NCI-H2171 treated with DMSO at 0.1 percent for 48 hours (cell line): ENCODE results near the gene SMG7.

Source experiments
- DNase-seq: peaks from one replicate; lab custom pipeline; 2025; lab: John Stamatoyannopoulos, UW

Gene SMG7

DNA sequence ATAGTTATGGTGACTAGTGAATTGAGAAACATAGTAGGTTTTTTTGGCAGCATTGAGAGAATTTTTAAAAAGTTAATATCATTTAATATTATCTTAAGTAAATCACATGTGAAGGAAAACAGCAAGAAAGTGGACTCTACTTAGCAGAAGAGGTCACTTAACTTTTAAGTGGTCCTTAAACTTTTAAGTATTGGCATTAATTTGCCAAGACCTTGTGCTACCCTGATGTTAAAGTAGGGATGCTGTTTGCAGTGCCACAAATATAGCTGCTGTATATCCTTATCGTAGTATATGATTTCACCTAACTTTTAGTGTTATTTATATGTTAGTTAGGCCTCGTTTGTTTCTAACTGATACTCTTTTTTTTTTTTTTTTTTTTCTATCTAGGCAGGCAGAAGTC, 40.2 kb downstream of the SMG7 start:
- DNase-seq: no peak

DNA sequence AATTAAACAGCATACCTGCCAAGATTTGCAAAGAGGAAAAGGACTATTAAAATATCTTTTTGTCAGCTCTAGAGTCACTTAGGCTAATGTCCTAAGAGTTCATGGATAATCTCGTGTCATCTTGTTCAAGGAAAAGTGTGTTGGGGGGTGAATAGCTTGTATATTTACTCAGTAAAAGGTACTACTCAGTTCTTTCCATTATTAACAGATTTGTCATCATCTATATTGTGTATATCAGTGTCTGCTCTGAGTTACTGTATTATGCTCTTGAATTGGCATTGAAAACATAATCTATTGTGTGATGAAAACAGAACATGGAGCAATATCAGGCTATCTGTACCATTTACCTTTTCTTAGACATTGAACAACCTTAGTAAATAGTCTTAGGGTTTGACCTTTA, 41.9 kb downstream of the SMG7 start:
- DNase-seq: no peak

DNA sequence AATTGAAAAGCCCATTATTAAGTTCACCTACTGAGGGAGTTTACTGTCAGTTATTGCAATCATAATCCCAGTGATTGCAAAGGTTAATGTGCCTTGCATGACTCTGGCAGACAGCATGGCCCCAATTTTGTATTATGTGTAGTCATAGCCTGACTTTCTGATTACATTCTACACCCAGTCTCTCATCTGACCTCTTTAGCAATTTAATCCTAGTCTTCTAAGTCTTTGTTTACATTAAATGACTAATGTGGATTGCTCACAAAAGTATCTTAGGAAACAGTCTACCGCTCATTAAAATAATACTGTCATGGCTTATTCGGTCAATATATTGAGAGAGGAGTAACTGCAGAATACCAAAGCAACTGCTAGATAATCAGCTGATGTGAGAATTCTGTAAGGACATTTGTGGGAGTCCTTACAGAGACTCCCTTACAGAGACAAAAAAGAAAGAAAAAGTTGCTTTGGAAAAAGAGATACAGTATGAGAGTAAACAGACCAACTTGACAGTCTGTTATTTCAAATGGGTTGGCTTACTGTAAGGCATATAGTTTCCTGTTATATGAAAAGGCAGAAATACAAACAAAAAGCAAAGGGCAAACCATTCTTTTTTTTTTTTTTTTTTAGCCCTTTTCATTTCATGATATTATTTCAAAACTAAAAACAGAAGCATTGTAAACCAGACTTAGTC, 42.8 kb downstream of the SMG7 start:
- DNase-seq: no peak

DNA sequence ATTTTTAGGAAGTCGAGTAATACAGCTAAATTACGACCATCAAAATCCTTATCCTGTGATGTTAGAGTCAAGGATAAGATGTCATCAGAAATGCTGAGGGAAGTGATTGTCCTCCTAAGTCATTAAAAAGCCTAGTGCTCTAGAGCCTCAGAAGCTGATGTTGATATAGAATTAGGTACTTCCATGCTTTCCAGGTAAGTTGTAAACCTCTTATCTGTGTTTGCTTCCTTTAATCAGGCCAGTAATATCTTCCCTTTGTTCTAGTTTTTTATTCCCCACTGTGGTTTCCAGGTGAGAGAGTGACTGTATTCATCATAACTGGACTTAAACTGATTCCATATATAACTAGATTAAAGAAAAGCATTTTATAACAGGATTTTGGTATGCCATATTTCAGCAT, 44.4 kb downstream of the SMG7 start:
- DNase-seq: no peak

DNA sequence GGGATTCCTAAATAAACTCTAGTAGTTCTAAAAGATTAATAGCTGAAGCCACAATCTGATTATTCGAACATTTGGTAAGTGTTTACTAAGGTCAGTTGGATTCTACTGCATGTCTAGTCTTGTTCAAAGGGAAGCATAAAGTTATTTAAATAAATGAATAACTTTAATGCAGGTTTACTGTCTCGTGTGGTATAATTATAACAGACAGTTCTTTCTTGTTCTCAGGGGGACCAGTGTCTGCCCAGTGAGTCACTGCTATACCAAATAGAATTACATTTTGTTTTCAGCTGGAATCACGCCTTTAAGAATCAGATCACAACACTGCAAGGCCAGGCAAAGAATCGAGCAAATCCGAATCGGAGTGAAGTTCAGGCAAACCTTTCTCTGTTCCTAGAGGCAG, 45.1 kb downstream of the SMG7 start:
- no peak for DNase-seq

DNA sequence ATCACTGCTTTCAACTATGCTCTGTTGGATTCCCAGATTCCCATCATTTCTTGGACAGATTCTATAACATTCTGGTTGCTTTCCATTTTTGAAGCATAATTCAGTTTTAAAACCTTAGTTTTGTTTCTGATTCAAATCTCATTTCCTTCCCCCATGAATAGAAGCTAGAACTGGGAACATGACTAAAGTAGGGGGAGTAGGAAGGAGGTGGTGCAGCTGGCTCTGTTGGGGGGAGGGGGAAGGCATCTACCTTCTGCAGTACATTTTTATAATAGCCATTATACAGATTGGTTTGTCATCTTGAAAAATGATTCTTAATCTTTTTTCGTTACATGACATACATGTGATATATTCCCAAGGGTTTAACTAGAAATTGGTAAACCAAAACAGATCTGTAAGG, 48.1 kb downstream of the SMG7 start:
- no peak for DNase-seq

DNA sequence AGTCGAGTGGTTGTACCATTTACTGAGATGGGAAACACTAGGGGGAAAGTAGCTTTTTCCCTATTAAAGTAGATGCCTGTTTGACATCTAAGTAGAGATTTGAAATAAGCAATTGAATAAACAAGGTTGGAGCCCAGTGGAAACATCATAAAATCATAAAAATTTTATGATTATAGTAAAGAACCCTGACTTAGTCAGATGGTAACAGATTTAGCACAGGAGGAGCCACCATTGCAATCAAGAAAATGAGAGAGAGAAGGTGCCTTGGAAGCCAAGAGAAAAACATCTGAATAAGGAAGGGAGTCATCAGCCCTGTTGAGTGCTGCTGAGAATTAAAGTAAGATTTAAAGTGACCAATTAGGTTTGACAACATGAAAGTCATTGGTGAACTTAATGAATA, 49.8 kb downstream of the SMG7 start:
- no peak for DNase-seq

DNA sequence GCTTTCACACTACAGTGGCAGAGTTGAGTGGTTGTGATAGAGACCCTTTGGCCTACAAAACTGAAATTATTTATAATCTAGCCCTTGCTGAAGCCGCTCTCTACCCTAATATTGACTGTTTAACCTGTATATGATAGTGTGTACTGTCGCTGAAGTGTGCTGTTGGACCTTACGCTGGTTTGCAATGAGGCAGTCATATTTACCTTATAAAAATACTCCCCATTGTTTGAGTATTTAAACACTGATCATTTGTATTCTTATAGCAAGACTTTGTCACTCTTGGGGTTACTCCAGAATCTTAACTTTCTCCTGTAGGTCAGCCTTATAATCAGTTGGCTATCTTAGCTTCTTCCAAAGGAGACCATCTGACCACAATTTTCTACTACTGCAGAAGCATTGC, 56.3 kb downstream of the SMG7 start:
- no peak for DNase-seq

DNA sequence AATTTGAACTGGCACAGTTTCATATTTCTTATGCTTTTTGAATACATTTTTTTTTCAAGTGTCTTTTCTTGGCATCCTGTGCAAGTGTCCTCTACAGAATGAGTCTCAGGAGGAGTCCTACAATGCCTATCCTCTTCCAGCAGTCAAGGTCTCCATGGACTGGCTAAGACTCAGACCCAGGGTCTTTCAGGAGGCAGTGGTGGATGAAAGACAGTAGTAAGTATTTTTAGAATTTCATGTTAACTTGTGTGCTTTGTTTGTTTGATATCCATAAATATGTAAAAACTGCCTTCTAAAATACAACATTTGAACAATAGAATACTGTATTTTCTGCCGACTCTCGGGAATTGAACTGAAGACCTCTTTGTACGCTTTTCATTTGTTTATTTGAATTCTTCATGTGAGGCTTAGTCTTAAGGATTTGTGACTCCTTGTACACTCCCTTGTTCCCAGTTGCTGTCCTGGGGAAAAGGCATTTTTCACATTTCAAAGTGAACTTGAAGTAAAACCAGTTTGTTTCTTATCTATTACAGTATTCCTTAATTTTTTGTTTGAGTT, 61.4 kb downstream of the SMG7 start:
- DNase-seq: no peak

DNA sequence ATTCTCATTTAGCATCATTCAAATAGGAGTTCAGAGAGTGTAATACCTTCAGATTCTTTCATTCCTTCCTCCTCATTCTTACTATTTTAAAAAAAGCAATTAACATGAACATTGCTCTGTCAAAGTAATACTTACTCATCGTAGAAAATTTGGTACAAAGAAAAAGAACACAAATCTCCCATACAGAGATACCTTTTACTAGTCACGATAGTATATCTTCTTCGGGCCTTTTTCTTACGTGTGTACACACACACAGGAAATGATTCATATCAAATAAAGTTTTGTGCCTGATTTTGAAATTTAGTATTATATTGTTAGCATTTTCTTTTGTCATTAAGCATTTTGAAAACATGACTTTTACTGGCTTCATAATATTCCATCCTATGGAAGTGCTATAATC, 65.1 kb downstream of the SMG7 start:
- DNase-seq: no peak

DNA sequence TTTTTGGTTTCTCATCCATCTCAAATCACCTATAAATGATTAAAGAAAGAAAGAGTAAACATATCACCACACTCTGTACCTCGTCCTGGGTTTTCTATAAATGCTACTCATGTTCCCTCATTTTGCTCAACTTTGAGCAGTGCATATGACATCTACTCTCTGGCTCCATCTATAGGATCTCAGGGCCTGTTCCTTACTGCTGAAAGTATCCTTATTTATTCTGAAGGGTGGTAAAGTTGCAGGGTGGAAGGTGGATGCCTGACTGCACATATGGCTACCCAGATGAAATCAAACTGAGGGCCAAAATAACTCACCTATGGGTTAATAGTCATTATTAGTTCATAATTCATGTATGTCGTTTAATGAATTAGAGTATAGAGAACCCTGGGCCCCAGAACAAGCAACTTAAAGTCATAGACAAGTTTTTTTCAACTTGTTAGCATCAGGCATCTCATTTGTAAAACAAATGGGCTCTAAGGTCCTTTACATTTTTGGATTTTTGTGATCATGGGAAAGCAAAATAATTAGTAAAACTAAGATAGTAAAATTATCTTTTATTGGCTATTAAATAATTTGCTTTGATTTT, 71.4 kb downstream of the SMG7 start:
- DNase-seq: peak; percentile 88

DNA sequence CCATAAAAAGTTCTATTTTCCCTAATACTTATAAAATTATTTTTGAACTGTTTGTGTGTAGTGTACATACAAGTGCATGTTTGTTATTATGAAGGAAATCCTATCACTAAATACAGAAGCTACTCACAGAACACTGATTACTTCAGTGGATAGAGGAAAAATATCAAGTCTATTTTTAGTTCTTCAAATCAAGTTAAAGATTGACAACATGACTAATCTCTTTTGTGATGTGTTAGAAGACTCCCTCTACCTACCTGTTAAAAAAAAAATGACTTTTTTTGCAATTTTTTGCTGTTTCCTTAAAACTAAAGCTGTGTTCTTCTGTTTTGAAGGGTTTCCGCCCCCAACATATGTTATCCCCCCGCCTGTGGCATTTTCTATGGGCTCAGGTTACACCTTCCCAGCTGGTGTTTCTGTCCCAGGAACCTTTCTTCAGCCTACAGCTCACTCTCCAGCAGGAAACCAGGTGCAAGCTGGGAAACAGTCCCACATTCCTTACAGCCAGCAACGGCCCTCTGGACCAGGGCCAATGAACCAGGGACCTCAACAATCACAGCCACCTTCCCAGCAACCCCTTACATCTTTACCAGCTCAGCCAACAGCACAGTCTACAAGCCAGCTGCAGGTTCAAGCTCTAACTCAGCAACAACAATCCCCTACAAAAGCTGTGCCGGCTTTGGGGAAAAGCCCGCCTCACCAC, 72.4 kb downstream of the SMG7 start:
- peak; percentile 98 for DNase-seq

DNA sequence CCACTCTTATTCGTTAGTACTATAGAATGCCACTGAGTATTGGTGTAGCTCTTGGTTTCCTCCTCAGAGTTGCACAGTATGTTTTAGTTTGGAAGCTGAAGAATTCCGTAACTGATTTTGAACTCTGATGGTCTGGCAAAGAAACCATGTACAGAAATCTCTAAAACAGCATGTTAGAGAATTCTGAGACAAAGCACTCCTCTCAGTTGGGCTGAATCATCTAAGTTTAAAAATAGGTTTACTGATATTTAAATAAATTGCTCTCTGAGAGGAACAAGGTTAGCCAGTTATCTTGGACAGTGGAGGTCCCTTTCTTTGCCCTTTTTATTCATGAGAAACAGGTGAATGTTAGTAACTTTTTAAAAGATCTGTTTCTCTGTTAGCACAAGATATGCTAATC, 74.1 kb downstream of the SMG7 start:
- no peak for DNase-seq

DNA sequence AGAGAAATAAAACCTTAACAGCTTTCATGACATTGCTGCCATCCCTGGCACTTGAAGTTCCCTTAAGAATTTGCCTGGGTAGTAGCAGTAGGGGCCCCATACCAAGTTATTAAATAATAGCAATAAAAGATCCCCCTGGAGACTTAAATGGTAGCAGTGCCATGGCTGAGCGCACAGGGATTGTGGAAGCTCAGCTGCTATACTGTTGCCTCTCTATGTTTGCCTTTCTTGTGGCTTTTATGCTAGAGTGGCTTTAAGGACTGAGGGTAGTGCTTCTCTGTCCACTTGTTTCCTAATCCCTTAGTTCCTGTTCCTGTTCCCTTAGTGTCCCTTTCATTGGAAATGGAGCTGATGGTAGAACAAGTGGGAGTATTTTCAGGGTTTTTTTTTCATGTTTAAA, 75.8 kb downstream of the SMG7 start:
- DNase-seq: peak; percentile 82

DNA sequence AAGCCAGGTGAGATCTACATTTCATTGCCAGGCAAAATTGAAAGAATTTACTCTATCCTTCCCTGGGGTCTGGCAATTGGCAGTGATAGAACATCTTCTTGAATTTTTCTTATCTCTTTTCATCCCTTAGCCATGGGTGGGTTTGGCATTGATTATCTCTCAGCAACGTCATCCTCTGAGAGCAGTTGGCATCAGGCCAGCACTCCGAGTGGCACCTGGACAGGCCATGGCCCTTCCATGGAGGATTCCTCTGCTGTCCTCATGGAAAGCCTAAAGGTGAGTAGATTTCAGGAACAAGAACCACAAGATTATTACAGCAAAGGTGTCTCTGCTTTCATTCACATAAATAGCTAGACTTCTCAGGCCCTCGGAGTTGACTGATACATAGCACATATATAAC, 78.6 kb downstream of the SMG7 start:
- DNase-seq: peak; percentile 20

DNA sequence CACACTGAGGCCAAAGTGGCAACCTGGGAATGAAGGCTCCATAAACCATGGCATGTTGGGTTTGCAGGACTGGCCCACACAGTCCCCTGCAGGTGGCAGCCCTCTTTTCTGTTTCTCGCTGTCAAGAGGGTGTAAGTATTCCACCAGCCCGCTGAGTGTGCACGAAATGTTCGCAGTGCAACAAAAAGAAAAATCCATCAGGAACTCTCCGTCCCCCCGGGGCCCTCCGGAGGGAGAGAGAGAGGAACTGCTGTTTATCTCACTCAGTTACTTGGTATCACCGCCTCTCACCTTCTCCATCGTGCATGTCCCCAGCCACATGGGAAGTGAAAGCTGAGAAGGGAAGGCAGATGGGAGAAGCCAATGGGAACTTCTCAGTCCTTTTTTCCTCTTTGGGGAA, 79.6 kb downstream of the SMG7 start:
- DNase-seq: peak; percentile 93

DNA sequence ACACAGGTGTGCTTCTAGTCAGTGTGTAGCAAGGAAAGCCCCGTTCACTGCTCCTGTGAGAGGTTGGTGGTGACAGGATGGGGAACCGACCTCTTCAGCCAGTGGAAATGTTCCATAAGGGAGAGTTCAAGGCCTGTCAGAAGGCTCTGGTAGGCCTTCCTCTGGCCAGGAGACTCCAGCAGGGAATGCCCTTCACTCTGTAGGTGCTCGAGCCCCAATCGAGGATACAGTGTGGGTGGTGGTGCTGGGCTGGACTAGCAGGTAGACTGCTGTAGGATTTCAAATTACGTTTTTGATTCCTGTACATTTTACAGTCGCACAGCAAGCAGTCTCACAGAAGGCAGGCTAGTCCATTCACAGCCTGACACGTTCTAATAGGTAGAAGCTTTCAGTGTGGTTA, 80.1 kb downstream of the SMG7 start:
- DNase-seq: no peak

DNA sequence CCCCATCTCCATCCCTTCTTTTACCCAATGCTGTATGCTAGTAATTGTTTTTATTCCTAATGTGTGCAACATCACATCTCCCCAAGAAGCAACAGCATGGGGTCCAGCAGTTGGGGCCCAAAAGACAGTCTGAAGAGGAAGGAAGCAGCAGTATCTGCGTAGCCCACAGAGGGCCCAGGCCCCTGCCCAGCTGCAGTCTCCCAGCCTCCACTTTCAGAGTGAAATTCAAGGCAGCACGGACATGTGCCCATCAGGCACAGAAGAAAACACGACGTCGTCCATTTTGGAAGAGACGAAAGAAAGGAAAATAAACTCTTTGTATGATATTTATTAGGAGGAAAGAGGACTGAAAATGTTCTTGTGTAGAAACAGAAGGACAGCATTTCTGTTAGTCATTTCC, 80.6 kb downstream of the SMG7 start:
- DNase-seq: no peak

DNA sequence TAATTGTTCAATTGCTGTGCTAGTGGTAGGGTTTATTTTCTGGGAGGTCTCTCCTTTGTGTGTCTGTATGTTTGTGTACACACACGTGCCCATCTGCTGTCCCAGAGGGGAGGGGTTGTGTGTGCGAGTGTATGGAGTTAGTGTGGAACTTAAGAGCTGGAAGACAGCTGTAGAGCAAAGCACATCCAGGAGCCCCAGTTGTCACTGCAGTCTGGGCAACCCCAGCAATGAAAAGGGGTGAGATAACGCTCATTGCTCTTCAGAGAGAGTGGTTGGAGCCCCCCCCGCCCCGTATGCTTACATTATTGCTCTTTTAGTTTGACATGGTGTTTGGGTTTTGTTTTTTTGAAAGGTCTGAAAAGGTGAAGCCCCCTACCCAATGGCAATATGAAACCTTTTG, 81.0 kb downstream of the SMG7 start:
- peak; percentile 58 for DNase-seq

DNA sequence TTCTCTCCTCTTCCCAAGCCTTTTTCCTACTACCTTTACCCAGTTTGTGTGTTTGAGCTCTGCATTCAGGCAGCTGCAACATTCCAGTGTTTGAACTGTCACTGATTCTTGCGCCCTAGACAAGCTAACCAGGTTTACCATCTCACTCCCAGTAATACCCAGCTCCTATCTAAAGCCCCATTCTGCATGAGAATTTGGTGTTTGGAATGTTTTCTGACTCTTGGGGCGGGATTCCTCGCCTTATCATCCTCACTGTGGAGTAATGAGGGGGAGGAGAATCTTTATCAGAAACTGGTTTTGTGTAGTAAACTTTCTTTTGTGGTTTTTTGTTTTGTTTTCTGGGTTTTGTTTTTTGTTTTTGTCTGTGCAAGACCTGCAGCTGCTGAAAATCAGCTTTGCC, 81.5 kb downstream of the SMG7 start:
- no peak for DNase-seq

DNA sequence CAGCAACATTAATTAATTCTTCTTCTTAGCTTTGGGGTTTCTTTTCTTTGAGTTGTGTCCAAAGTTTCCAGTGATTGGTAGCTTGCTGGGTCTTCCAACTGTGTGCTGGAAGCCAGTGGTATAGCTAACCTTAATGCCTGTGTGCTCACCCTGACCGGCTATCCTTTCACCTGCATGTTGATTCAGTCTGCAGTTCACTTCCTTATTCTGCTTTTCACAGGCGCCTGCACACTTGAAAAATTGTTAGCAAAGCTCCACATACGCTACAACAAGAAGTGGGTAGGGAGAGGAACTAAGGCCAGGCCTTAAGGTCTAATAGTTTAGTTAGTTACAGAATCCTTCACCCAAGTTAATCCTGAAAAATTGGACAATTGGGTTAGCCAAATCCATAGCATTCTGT, 82.3 kb downstream of the SMG7 start:
- no peak for DNase-seq

DNA sequence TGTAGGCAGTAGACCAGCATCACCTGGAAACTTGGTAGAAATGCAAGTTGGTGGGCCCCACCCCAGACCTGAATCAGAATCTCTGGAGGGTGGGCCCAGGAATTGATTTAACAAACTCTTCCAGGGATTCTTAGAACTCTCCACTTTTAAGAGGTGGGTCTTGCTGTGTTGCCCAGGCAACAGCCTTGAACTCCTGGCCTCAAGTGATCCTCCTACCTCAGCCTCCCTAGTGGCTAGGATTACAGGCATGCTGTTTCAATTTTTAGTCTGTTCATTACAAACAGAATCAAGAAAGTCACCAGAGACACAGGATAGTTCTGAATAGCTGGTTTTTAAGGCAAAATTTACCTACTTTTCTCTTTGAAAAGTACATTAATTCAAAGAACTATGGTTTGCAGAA, 86.8 kb downstream of the SMG7 start:
- DNase-seq: no peak

DNA sequence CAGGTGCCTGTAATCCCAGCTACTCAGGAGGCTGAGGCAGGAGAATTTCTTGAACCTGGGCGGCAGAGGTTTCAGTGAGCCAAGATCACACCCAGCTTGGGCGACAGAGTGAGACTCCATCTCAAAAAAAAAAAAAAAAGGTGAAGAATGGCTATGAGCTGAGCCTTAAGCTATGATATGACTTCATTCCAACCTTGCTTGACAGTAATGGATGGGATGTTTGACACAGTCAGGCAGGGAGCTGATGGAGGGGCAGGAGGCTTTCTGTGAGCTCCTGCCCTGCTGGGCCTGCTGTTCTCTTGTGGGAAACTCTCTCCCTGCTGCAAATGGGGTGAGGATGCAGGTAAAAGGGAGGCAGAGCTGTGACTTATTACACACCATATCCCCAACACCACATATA, 90.4 kb downstream of the SMG7 start:
- no peak for DNase-seq
